Measurements from ENCODE around the gene NMNAT2. TPM values are rescaled to one million over a fixed set of nuclear protein-coding genes. Genes with fewer than 3 reads are reported as not detected.

The NMNAT2 gene
- total RNA-seq, 1 experiment from 2014 or later: 0.39 TPM

DNA sequence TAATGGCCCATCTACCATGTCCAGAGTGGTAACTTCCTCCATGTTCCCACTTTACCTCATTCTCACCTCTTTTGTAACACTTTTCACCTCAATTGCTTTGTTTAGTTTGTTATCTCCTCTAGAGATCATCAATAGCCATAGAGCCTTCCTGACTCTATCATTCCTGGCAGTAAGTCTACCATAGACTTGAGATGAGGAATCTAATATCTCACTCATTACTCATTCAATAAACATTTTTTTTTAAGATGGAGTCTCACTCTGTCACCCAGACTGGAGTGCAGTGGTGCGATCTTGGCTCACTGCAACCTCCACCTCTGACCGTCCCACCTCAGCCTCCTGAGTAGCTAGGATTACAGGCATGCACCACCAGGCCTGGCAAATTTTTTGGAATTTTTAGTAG is 7.1 kb downstream of the NMNAT2 start:
- DNase-seq (ENCODE audit: low read depth, low spot score) (no peak), ATAC-seq (no peak)
- ChIA-PET CTCF (no interaction called here), POLR2A (no interaction called here)
- Histone ChIP-seq H3K36me3 (ENCODE audit: control insufficient read depth, insufficient read depth, low read length) (no peaks in the 10 kb centered on the region), H3K4me1 (ENCODE audit: control insufficient read depth, insufficient read depth, low read length) (no peaks in the 10 kb centered on the region), H3K27me3 (ENCODE audit: control insufficient read depth, insufficient read depth, low read length) (peaks cover 13% of the 10 kb centered on the region), H3K4me3 (ENCODE audit: low read depth in 2 of 2, low read length in 2 of 2) (no peak overlapping the region), H3K9me3 (ENCODE audit: control insufficient read depth, insufficient read depth, low read depth, low read length) (no peaks in the 10 kb centered on the region), H3K27ac (ENCODE audit: low read length) (no peak overlapping the region)
- TF ChIP-seq TCF7L2 (IDR thresholded peaks at IDR 0.05; ENCODE audit: low read depth, low read length) (no peak), SIN3A (IDR thresholded peaks at IDR 0.05; ENCODE audit: borderline replicate concordance, insufficient read depth, low read depth, low read length) (no peak)
- in situ Hi-C loops (cut with HindIII; ENCODE audit: low pct_unique_long_range_greater_than_20kb, low sequenced_read_pairs): no loop called here
- BruUV-seq (replicated peaks): no TSS peak
- intact Hi-C loops (cut with micrococcal nuclease; ENCODE audit: unreplicated experiment): no loop called here

DNA sequence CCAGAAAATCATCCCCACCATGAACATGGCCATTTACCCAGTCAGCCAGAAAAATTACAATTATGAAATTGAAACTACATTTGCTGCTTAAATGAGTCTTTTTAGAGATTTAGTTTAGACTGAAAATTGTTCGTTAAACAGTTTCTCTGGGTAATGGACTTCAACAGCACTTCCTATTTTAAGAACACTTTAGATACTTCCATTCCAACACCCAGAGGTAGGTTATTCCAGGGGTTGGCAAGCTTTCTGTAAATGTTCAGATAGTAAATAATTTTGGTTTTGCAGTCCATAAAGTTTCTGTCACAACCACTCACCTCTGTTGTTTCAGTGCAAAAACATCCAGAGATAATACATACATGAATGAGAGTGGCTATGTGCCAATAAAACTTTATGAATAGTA is 10.2 kb downstream of the NMNAT2 start:
- intact Hi-C loops (cut with micrococcal nuclease; ENCODE audit: unreplicated experiment): no loop called here
- no peak overlapping the region for H3K27ac ChIP-seq (ENCODE audit: low read length)
- no peaks in the 10 kb centered on the region for H3K4me1 ChIP-seq (ENCODE audit: control insufficient read depth, insufficient read depth, low read length)
- in situ Hi-C loops (cut with HindIII; ENCODE audit: low pct_unique_long_range_greater_than_20kb, low sequenced_read_pairs): no loop called here
- H3K36me3 ChIP-seq (ENCODE audit: control insufficient read depth, insufficient read depth, low read length): no peaks in the 10 kb centered on the region
- no peak for ATAC-seq
- DNase-seq (ENCODE audit: low read depth, low spot score): no peak
- H3K4me3 ChIP-seq (ENCODE audit: low read depth in 2 of 2, low read length in 2 of 2): no peak overlapping the region
- TF ChIP-seq POLR2AphosphoS5 (IDR thresholded peaks at IDR 0.05; ENCODE audit: low read depth, low read length) (no peak), SIN3A (IDR thresholded peaks at IDR 0.05; ENCODE audit: borderline replicate concordance, insufficient read depth, low read depth, low read length) (no peak), TCF7L2 (IDR thresholded peaks at IDR 0.05; ENCODE audit: low read depth, low read length) (no peak)
- TF ChIP-seq, protein P1, sequence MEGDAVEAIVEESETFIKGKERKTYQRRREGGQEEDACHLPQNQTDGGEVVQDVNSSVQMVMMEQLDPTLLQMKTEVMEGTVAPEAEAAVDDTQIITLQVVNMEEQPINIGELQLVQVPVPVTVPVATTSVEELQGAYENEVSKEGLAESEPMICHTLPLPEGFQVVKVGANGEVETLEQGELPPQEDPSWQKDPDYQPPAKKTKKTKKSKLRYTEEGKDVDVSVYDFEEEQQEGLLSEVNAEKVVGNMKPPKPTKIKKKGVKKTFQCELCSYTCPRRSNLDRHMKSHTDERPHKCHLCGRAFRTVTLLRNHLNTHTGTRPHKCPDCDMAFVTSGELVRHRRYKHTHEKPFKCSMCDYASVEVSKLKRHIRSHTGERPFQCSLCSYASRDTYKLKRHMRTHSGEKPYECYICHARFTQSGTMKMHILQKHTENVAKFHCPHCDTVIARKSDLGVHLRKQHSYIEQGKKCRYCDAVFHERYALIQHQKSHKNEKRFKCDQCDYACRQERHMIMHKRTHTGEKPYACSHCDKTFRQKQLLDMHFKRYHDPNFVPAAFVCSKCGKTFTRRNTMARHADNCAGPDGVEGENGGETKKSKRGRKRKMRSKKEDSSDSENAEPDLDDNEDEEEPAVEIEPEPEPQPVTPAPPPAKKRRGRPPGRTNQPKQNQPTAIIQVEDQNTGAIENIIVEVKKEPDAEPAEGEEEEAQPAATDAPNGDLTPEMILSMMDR (IDR thresholded peaks at IDR 0.05): no peak
- TF ChIP-seq, protein P2, sequence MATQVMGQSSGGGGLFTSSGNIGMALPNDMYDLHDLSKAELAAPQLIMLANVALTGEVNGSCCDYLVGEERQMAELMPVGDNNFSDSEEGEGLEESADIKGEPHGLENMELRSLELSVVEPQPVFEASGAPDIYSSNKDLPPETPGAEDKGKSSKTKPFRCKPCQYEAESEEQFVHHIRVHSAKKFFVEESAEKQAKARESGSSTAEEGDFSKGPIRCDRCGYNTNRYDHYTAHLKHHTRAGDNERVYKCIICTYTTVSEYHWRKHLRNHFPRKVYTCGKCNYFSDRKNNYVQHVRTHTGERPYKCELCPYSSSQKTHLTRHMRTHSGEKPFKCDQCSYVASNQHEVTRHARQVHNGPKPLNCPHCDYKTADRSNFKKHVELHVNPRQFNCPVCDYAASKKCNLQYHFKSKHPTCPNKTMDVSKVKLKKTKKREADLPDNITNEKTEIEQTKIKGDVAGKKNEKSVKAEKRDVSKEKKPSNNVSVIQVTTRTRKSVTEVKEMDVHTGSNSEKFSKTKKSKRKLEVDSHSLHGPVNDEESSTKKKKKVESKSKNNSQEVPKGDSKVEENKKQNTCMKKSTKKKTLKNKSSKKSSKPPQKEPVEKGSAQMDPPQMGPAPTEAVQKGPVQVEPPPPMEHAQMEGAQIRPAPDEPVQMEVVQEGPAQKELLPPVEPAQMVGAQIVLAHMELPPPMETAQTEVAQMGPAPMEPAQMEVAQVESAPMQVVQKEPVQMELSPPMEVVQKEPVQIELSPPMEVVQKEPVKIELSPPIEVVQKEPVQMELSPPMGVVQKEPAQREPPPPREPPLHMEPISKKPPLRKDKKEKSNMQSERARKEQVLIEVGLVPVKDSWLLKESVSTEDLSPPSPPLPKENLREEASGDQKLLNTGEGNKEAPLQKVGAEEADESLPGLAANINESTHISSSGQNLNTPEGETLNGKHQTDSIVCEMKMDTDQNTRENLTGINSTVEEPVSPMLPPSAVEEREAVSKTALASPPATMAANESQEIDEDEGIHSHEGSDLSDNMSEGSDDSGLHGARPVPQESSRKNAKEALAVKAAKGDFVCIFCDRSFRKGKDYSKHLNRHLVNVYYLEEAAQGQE (IDR thresholded peaks at IDR 0.05; ENCODE audit: insufficient read depth in 1 of 2, low read depth in 2 of 2, low read length in 1 of 2): no peak
- no TSS peak for BruUV-seq (replicated peaks)
- ChIA-PET POLR2A (no interaction called here), CTCF (no interaction called here)
- peaks cover 4% of the 10 kb centered on the region; the same call in 1 of the 2 replicates for H3K27me3 ChIP-seq (ENCODE audit: control insufficient read depth, insufficient read depth, low read length)
- no peaks in the 10 kb centered on the region for H3K9me3 ChIP-seq (ENCODE audit: control insufficient read depth, insufficient read depth, low read depth, low read length)

DNA sequence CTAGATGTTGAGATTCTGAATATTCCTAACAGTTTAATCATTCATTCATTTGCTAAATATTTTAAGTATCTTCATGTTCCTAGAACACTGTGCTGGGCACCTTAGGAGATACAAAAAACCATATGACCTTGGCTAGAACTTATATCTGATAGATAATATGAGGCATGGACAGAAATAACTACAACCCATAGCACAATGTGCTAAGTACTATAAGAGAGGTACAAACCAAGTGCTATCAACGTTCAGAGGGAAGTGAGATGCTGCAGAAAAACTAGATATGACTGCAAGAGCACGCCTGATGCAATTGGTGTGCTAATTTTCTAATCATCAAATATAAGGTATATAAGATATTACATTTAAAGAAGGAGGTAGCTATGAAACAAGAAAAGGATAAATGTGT is 10.7 kb downstream of the NMNAT2 start:
- Histone ChIP-seq H3K27me3 (ENCODE audit: control insufficient read depth, insufficient read depth, low read length) (peaks cover 2% of the 10 kb centered on the region; the same call in 1 of the 2 replicates), H3K4me3 (ENCODE audit: low read depth in 2 of 2, low read length in 2 of 2) (no peak overlapping the region), H3K36me3 (ENCODE audit: control insufficient read depth, insufficient read depth, low read length) (no peaks in the 10 kb centered on the region), H3K27ac (ENCODE audit: low read length) (no peak overlapping the region), H3K9me3 (ENCODE audit: control insufficient read depth, insufficient read depth, low read depth, low read length) (no peaks in the 10 kb centered on the region), H3K4me1 (ENCODE audit: control insufficient read depth, insufficient read depth, low read length) (no peaks in the 10 kb centered on the region)
- TF ChIP-seq, protein P2 (IDR thresholded peaks at IDR 0.05; ENCODE audit: insufficient read depth in 1 of 2, low read depth in 2 of 2, low read length in 1 of 2): no peak
- no peak for TF ChIP-seq SIN3A (IDR thresholded peaks at IDR 0.05; ENCODE audit: borderline replicate concordance, insufficient read depth, low read depth, low read length)
- TF ChIP-seq, protein P1 (IDR thresholded peaks at IDR 0.05): no peak
- TF ChIP-seq TCF7L2 (IDR thresholded peaks at IDR 0.05; ENCODE audit: low read depth, low read length): no peak
- no peak for TF ChIP-seq POLR2AphosphoS5 (IDR thresholded peaks at IDR 0.05; ENCODE audit: low read depth, low read length)
- BruUV-seq (replicated peaks): no TSS peak
- ChIA-PET POLR2A (no interaction called here), CTCF (no interaction called here)
- in situ Hi-C loops (cut with HindIII; ENCODE audit: low pct_unique_long_range_greater_than_20kb, low sequenced_read_pairs): no loop called here
- intact Hi-C loops (cut with micrococcal nuclease; ENCODE audit: unreplicated experiment): no loop called here
- DNase-seq (ENCODE audit: low read depth, low spot score) (no peak), ATAC-seq (no peak)

Data from Panc1 (cell line).